HFFc6 (cell line): ENCODE results near the gene CASP8. TPM values are rescaled to one million over a fixed set of nuclear protein-coding genes. Genes with fewer than 3 reads are reported as not detected.

ENCODE experiments used
- DNase-seq: peaks from one replicate; pipeline ENCODE4 v3.0.0-alpha.2; 2018
- H3K27ac Mint-ChIP-seq: 2 replicates; pipeline ENCODE4 v1.8.0; 2020; ENCODE audit warnings: mild to moderate bottlenecking, mixed read lengths
- H3K27me3 Mint-ChIP-seq: 2 replicates; pipeline ENCODE4 v1.8.0; 2021; ENCODE audit warnings: mild to moderate bottlenecking, moderate library complexity, mixed read lengths; ENCODE audit not compliant: insufficient read depth
- H3K36me3 Mint-ChIP-seq: 2 replicates; pipeline ENCODE4 v1.8.0; 2021; ENCODE audit warnings: low read depth, mixed read lengths
- H3K4me1 Mint-ChIP-seq: 2 replicates; pipeline ENCODE4 v1.8.0; 2020; ENCODE audit warnings: low read depth, mixed read lengths
- H3K4me3 Mint-ChIP-seq: 2 replicates; pipeline ENCODE4 v1.8.0; 2020; ENCODE audit warnings: mild to moderate bottlenecking, moderate library complexity, mixed read lengths
- H3K9me3 Mint-ChIP-seq: 2 replicates; pipeline ENCODE4 v1.8.0; 2020; ENCODE audit warnings: mild to moderate bottlenecking, mixed read lengths
- CTCF ChIP-seq: fragments of 200-600 bp; sonication (generic); IDR thresholded peaks from 2 replicates; pipeline ENCODE4 v1.5.0; 2021; ENCODE audit warnings: antibody characterized with exemption, mild to moderate bottlenecking
- total RNA-seq, 6 experiments: library from RNA; stranded (reverse); fragmentation: NEBNext Ultra II Directional; extraction: Animal tissue kit (Norgen Biotek cat#: 25700); gene quantifications; 2 replicates in 1 of 6; 3 replicates in 5 of 6; pipeline ENCODE4 v1.2.3, GENCODE V29; 2021

CASP8 gene
- total RNA-seq, 6 experiments from 2014 or later, result 10.4 to 15.4 (median 14.4) TPM

- Mint-ChIP-seq H3K36me3 (peaks cover 6% of the 10 kb centered on the region; the same call in 1 of the 2 replicates), H3K27ac (no peak overlapping the region; the same call in 1 of the 2 replicates)
Observed at GRCh38 chr2:201256082-201256481, 4.3 kb upstream of the CASP8 start.

GRCh38 chr2:201257381-201257955 is 2.9 kb upstream of the CASP8 start:
- no peak for DNase-seq
- H3K4me1 Mint-ChIP-seq, result peaks cover 53% of the 10 kb centered on the region
- TF ChIP-seq CTCF, result peak; percentile 43; the same call in 1 of the 2 replicates
- H3K9me3 Mint-ChIP-seq, result no peaks in the 10 kb centered on the region
- peaks cover 6% of the 10 kb centered on the region; the same call in 1 of the 2 replicates for H3K36me3 Mint-ChIP-seq
- H3K4me3 Mint-ChIP-seq, result peak overlapping the region; percentile 98
- peak overlapping the region; percentile 99 for H3K27ac Mint-ChIP-seq
- H3K27me3 Mint-ChIP-seq, result no peaks in the 10 kb centered on the region

More at GRCh38 chr2:201256082-201256481, 4.3 kb upstream of the CASP8 start:
- DNase-seq, result no peak
- H3K27me3 Mint-ChIP-seq, result no peaks in the 10 kb centered on the region
- no peaks in the 10 kb centered on the region for H3K9me3 Mint-ChIP-seq
- H3K4me3 Mint-ChIP-seq, result no peak overlapping the region
- no peak for TF ChIP-seq CTCF
- peaks cover 42% of the 10 kb centered on the region for H3K4me1 Mint-ChIP-seq

GRCh38 chr2:201257956-201258665 is 2.2 kb upstream of the CASP8 start:
- peaks cover 58% of the 10 kb centered on the region for H3K4me1 Mint-ChIP-seq
- H3K27ac Mint-ChIP-seq, result peak overlapping the region; percentile 99
- no peak for TF ChIP-seq CTCF
- H3K4me3 Mint-ChIP-seq, result peak overlapping the region; percentile 98
- peaks cover 6% of the 10 kb centered on the region; the same call in 1 of the 2 replicates for H3K36me3 Mint-ChIP-seq
- H3K27me3 Mint-ChIP-seq, result no peaks in the 10 kb centered on the region
- peak; percentile 79 for DNase-seq
- no peaks in the 10 kb centered on the region for H3K9me3 Mint-ChIP-seq

GRCh38 chr2:201258666-201259615 is 1.4 kb upstream of the CASP8 start:
- Mint-ChIP-seq H3K4me3 (peak overlapping the region; percentile 98), H3K36me3 (peaks cover 6% of the 10 kb centered on the region; the same call in 1 of the 2 replicates), H3K4me1 (peaks cover 66% of the 10 kb centered on the region), H3K9me3 (no peaks in the 10 kb centered on the region), H3K27me3 (no peaks in the 10 kb centered on the region), H3K27ac (peak overlapping the region; percentile 99)
- no peak for DNase-seq
- TF ChIP-seq CTCF, result peak; percentile 31; the same call in 1 of the 2 replicates

GRCh38 chr2:201261471-201261870 is 1.1 kb downstream of the CASP8 start:
- Mint-ChIP-seq H3K9me3 (no peaks in the 10 kb centered on the region), H3K27ac (no peak overlapping the region), H3K4me3 (peak overlapping the region; percentile 2; the same call in 1 of the 2 replicates), H3K27me3 (no peaks in the 10 kb centered on the region; the same call in 1 of the 2 replicates), H3K36me3 (peaks cover 6% of the 10 kb centered on the region; the same call in 1 of the 2 replicates), H3K4me1 (peaks cover 66% of the 10 kb centered on the region)
- no peak for TF ChIP-seq CTCF
- DNase-seq, result no peak
